DND-41 (cell line): Measurements from ENCODE around the gene SHQ1.

ENCODE experiments used
- EZH2 ChIP-seq: IDR thresholded peaks from 3 replicates; pipeline ENCODE4 v1.6.1; 2012; ENCODE audit warnings: borderline replicate concordance, low read depth, mild to moderate bottlenecking, moderate library complexity, low read length, inconsistent platforms; ENCODE audit not compliant: severe bottlenecking
- TF ChIP-seq, protein P1 (sequence below): IDR thresholded peaks from 2 replicates; pipeline ENCODE4 v1.5.1; 2012; ENCODE audit warnings: borderline replicate concordance, low read length, moderate library complexity, mild to moderate bottlenecking; ENCODE audit not compliant: poor library complexity, severe bottlenecking; ENCODE audit errors: extremely low read depth

DNA sequence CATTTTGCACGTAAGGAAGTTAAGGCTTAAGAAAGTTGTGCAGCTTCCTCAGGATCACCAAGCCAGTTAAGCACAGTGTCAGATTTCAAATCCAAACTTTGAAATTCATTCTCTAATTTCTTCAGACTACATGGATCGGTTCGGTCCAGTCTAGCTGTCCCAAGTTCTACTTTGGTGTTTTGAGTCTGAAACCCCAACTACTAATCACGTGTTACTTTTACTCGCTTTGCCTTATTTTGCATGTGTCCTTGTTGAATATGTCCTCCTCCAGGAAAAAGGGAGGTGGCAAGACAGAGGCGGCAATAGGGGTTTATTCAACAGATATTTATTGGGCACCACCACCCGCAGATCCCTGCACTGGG is 39.1 kb upstream of the SHQ1 start:
- TF ChIP-seq, protein P1, sequence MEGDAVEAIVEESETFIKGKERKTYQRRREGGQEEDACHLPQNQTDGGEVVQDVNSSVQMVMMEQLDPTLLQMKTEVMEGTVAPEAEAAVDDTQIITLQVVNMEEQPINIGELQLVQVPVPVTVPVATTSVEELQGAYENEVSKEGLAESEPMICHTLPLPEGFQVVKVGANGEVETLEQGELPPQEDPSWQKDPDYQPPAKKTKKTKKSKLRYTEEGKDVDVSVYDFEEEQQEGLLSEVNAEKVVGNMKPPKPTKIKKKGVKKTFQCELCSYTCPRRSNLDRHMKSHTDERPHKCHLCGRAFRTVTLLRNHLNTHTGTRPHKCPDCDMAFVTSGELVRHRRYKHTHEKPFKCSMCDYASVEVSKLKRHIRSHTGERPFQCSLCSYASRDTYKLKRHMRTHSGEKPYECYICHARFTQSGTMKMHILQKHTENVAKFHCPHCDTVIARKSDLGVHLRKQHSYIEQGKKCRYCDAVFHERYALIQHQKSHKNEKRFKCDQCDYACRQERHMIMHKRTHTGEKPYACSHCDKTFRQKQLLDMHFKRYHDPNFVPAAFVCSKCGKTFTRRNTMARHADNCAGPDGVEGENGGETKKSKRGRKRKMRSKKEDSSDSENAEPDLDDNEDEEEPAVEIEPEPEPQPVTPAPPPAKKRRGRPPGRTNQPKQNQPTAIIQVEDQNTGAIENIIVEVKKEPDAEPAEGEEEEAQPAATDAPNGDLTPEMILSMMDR, result no peak
- TF ChIP-seq EZH2, result no peak
